HG02981 (cell line): ENCODE results near the gene CCDC30.
A peak's percentile ranks its signal among the peaks of the same experiment; 100 is the strongest.
"Not testable (repeated sequence)": the region's sequence is repeated elsewhere in the genome, so short reads cannot be mapped to it uniquely, and the experiment has no call there.

Experiments used
- ATAC-seq: cut with Tn5 transposase; IDR thresholded peaks from one replicate; pipeline ENCODE4 v1.9.1; 2021; ENCODE audit warnings: mild to moderate bottlenecking, moderate library complexity; ENCODE audit not compliant: unreplicated experiment

CCDC30 gene

GRCh38 chr1:42450061-42450460 is 13.0 kb upstream of the CCDC30 start:
- ATAC-seq, result no peak

- ATAC-seq, result no peak
These were observed 9.7 kb upstream of the CCDC30 start for GRCh38 chr1:42453386-42453785.

GRCh38 chr1:42454403-42454802 is 8.7 kb upstream of the CCDC30 start:
- ATAC-seq, result no peak

GRCh38 chr1:42456010-42456753 is 6.9 kb upstream of the CCDC30 start, which contains the start of the genes PPCS and ZMYND12:
Gene PPCS, plus strand, starts transcription at chr1:42456543. Its CDS starts 23 bp downstream, at chr1:42456566.
Gene ZMYND12, minus strand, starts transcription at chr1:42456022. Its CDS starts 25 bp downstream, at chr1:42455997.
- ATAC-seq, result peak; percentile 79

GRCh38 chr1:42456754-42457089 is 6.4 kb upstream of the CCDC30 start:
- ATAC-seq, result peak; percentile 42

- no peak for ATAC-seq
These were observed 1.9 kb upstream of the CCDC30 start for GRCh38 chr1:42461196-42461595.

- ATAC-seq, result no peak
These were observed 835 bp downstream of the CCDC30 start for GRCh38 chr1:42463921-42464320.

- no peak for ATAC-seq
These were observed 2.9 kb downstream of the CCDC30 start for GRCh38 chr1:42466030-42466429.

GRCh38 chr1:42469727-42470126 is 6.6 kb downstream of the CCDC30 start:
- no peak for ATAC-seq

GRCh38 chr1:42476605-42477004 is 13.5 kb downstream of the CCDC30 start:
- ATAC-seq, result no peak

- ATAC-seq, result not testable (repeated sequence)
These were observed 14.3 kb downstream of the CCDC30 start for GRCh38 chr1:42477354-42477753.

- ATAC-seq, result no peak
These were observed 14.7 kb downstream of the CCDC30 start for GRCh38 chr1:42477775-42478174.

GRCh38 chr1:42479621-42480020 is 16.5 kb downstream of the CCDC30 start:
- no peak for ATAC-seq

- no peak for ATAC-seq
These were observed 17.8 kb downstream of the CCDC30 start for GRCh38 chr1:42480921-42481320.

GRCh38 chr1:42482635-42483153 is 19.6 kb downstream of the CCDC30 start:
- no peak for ATAC-seq

- ATAC-seq, result no peak
These were observed 21.3 kb downstream of the CCDC30 start for GRCh38 chr1:42484382-42484781.

GRCh38 chr1:42490237-42490636 is 27.2 kb downstream of the CCDC30 start:
- no peak for ATAC-seq

- not testable (repeated sequence) for ATAC-seq
These were observed 38.9 kb downstream of the CCDC30 start for GRCh38 chr1:42502031-42502430.

GRCh38 chr1:42504535-42505128 is 41.5 kb downstream of the CCDC30 start:
- no peak for ATAC-seq

- no peak for ATAC-seq
These were observed 43.5 kb downstream of the CCDC30 start for GRCh38 chr1:42506576-42506975.

- not testable (repeated sequence) for ATAC-seq
These were observed 48.6 kb downstream of the CCDC30 start for GRCh38 chr1:42511581-42512155.

- ATAC-seq, result no peak
These were observed 55.8 kb downstream of the CCDC30 start for GRCh38 chr1:42518908-42519307.
